KOPT-K1 (cell line): ENCODE results near the gene MEGF10.
"Not testable (repeated sequence)": the region's sequence is repeated elsewhere in the genome, so short reads cannot be mapped to it uniquely, and the experiment has no call there.

Experiments used
- H3K27ac ChIP-seq: fragments of 200-600 bp; sonication (generic); 2 replicates; pipeline ENCODE4 v1.5.1; 2016; ENCODE audit warnings: antibody characterized with exemption, mild to moderate bottlenecking, low read depth, low read length; ENCODE audit not compliant: poor library complexity, severe bottlenecking
- H3K36me3 ChIP-seq: fragments of 200-600 bp; sonication (generic); 2 replicates; pipeline ENCODE4 v1.5.1; 2017; ENCODE audit warnings: antibody characterized with exemption, mild to moderate bottlenecking, low read length, moderate library complexity; ENCODE audit not compliant: insufficient read depth
- H3K9me3 ChIP-seq: fragments of 200-600 bp; sonication (generic); 2 replicates; pipeline ENCODE4 v1.5.1; 2017; ENCODE audit warnings: antibody characterized with exemption, low read length, mild to moderate bottlenecking; ENCODE audit not compliant: insufficient read depth, poor library complexity, severe bottlenecking

MEGF10 gene

DNA sequence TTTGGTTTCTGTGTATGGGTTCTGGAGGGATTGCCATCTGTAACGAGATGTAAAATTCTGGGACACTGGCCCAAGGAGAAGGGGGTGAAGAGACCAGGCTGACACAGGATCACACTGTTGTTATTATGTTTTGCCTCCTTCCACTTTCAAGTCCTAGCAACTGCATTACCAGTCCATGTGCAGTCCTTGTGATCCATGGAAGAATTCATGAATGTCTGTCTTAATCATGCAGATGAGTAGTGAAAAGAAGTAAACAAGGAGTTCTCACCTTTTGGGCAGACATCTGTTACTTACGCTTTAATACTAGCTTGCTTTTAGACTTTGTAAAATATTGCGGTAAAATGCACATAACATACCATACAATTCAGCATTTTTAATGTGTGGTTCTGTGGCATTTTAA is 18.3 kb downstream of the MEGF10 start:
- H3K36me3 ChIP-seq, result no peaks in the 10 kb centered on the region
- no peak overlapping the region for H3K27ac ChIP-seq
- no peaks in the 10 kb centered on the region for H3K9me3 ChIP-seq

DNA sequence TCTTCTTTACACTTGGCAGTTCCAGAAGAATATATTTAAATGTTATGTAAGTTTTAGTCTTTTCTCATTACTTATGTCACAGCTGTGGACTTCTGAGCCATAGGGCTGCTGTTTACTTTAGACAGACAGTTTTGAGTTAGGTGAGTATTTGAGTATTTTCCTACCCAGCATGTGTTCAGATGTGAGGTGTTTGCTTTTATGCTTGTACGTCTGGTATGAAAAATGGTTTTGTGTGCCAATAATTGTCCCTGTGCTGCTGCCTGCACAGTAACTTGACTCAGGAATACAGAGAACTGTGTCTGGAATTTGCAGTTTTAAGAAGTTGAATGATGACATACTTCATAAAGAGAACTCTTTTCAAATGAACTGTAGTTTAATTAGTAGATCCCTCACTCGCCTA is 20.8 kb downstream of the MEGF10 start:
- H3K36me3 ChIP-seq, result no peaks in the 10 kb centered on the region
- H3K9me3 ChIP-seq, result no peaks in the 10 kb centered on the region
- no peak overlapping the region for H3K27ac ChIP-seq

DNA sequence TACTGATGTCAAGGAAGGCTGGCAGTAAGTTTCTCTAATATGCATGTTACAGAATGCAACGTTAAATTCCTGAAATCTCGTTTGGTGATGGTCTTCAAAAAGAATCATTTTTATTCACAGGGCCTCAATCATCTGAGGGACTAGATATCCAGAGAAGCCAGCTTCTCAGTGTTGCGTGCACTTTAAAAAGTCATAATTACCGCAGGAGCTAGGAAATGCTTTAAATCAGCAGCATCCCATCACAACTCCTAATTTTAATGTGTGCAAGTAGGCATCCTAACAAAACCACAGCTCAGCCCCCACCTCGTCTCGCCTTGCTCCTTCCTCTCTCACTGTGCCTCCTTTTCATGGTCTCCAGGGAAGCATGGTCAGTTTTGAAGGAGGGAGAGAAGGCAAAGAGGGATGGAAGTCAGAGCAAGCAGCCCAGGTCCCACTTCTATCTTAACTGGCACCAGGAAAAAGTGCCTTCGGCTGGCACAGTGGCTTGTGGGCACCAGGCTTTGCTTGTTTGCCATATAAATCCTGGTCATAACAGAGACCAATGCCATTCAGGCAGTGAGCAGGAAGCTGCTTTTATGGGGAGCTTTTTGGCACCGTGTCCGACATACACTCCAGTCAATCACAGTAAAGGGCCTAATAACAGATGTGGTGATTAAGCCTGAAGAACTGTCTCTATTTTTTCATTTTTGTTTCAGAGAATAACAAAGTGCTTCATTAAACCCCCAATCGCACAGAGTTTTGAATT is 21.4 kb downstream of the MEGF10 start:
- no peak overlapping the region for H3K27ac ChIP-seq
- H3K36me3 ChIP-seq, result no peaks in the 10 kb centered on the region
- H3K9me3 ChIP-seq, result no peaks in the 10 kb centered on the region

DNA sequence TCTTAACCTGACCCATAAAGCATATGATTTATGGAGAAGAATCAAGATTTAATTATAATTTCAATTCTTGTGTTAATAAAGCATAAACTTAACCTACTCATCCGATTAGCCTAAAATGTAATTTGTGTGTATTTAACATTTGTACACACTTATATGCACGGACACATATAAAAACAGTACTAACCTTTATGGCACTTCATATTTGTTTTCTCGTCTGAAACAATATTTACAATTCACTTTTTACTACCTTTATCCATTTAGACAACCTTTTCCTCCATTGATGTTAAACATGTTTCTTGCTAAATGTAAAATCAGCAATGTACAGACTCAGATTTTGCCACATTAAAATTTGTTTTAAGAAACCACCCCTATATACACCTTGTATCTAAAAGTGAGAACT is 22.8 kb downstream of the MEGF10 start:
- no peaks in the 10 kb centered on the region for H3K9me3 ChIP-seq
- H3K27ac ChIP-seq, result no peak overlapping the region
- H3K36me3 ChIP-seq, result no peaks in the 10 kb centered on the region

DNA sequence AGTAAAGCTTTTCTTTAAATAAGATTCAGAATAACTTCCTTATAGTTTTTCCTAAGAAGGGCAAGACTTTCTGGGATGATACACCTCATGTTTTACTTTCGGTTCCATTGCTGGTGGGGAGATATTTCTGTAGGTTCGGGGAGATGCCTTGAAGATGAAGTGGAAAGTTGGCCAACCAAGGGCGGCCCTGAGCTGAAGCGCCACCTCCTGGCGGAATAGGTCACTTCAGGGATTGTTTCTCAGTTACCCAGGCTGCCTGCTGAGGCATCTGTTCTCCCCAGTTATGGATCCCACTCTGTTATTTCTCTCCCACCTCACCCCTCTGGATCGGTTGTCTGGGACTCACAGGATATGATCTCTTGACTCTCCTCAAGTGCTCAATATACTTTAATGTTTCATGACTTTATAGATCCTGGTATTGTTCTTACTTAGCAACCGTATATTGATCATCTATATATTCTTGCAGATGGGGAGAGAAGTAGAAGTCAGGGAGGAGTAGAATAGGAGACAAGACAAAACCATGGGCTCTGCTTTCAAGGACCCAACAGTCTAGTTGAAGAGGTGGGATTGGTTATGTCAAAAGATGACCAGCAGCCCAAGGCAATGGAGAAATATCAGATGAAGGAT is 23.4 kb downstream of the MEGF10 start:
- Histone ChIP-seq H3K9me3 (no peaks in the 10 kb centered on the region), H3K27ac (no peak overlapping the region), H3K36me3 (no peaks in the 10 kb centered on the region)

DNA sequence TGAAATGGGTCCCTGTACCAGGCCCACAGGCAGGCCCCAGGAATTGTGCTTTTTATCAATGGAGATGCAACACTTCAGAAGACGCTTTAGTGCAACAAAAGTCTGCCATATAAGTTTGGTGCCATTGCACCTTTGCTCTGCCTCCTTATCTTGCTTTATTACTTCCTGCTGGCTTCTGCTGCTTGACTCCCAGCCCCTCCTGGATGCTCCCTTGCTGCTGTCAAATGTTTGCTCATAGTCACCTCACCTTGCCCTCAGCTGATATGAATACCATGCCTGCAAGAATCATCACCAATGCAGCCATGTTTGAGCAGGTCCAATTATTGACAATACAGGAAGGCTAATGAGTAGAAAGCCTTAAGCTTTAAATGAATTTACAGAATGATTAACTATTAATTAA is 25.4 kb downstream of the MEGF10 start:
- Histone ChIP-seq H3K36me3 (no peaks in the 10 kb centered on the region), H3K9me3 (no peaks in the 10 kb centered on the region), H3K27ac (no peak overlapping the region)

DNA sequence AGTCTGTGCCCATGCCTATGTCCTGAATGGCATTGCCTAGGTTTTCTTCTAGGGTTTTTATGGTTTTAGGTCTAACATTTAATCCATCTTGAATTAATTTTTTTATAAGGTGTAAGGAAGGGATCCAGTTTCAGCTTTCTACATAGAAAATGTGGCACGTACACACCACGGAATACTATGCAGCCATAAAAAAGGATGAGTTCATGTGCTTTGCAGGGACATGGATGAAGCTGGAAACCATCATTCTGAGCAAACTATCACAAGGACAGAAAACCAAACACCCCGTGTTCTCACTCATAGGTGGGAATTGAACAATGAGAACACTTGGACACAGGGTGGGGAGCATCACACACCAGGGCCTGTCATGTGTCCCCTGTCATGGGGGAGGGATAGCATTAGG is 26.8 kb downstream of the MEGF10 start:
- H3K27ac ChIP-seq, H3K36me3 ChIP-seq, H3K9me3 ChIP-seq: not testable (repeated sequence)

DNA sequence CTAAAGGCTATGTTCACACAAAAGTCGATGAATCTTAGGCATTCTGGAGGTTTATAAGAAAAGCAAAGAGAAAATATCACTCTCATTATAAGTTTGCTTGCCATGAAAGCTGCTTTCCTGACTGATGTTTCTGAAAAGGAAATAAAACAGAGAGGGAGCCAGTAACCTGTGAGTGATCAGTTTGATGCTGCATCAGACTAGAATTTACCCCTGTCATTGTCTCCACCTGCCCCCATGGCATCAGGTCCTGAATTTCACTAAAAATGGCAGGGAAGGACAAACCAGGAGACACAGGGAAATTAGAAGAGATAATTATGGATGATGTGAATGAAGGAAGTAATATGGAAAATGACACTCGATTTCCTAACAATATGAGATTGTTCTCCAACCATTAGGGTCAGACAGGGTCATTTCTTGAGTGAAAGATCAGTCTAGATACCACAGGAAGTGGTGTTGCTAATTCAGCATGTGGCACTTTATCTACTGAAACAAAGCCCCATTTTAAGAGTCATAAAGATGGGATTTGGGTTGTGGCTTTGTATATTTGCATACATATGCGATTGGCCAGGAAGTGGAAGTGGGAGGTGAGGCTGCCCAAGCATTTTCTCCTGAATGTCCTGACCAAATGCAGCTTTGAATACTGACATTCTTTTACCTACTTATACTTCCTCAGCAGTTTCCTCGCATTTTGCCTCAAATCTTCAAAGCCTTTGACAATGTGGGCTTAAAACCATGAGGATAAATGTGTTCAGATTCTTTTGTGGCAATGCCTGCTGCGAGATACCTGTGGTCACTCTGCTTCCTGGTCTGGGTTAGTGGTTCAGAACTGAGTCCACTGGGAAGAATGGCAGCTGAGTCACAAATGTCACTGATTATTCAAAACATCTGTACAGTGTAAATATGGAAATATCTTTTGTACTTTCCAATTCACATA is 29.7 kb downstream of the MEGF10 start:
- Histone ChIP-seq H3K27ac (no peak overlapping the region), H3K36me3 (no peaks in the 10 kb centered on the region)

DNA sequence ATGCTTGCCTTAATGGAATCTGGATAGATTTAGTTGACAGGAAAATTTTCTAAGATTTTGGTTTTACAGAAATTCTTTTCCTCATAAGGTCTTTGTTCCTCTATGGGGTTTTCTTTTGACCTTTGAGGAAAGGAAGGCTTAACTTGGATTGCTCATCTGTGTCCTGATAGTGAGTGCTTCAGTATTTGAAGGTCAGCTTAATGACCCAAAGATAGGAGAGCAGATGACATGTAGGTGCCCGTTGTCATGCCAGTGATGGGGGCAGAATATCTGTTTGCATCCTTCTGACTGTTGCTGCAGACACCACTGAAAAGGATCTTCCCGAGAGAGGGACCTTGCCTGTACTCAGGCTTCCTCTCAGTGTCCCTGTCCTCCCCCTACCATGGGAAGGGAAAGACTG is 30.9 kb downstream of the MEGF10 start:
- Histone ChIP-seq H3K9me3 (no peaks in the 10 kb centered on the region), H3K36me3 (no peaks in the 10 kb centered on the region), H3K27ac (no peak overlapping the region)

More for the DNA sequence above, 29.7 kb downstream of the MEGF10 start:
- no peaks in the 10 kb centered on the region for H3K9me3 ChIP-seq

DNA sequence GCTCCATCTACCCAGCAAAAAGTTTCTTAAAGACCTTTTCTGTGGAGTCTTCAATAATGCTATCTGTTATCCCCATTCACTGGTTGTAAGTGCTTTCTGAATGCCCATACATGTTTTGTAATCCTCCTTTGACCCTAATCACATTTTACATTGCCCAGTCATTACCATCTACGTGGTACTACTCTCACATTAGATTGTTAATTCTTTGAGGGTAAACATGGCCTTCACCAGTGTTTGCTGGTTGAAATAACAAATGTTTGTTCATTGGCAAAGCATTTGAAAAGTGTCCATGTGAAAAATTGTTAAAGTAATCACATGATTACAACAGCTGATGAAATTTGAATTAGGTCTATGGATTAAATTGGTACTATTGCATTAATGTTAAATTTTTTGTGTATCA is 31.8 kb downstream of the MEGF10 start:
- Histone ChIP-seq H3K36me3 (no peaks in the 10 kb centered on the region), H3K9me3 (no peaks in the 10 kb centered on the region), H3K27ac (no peak overlapping the region)

DNA sequence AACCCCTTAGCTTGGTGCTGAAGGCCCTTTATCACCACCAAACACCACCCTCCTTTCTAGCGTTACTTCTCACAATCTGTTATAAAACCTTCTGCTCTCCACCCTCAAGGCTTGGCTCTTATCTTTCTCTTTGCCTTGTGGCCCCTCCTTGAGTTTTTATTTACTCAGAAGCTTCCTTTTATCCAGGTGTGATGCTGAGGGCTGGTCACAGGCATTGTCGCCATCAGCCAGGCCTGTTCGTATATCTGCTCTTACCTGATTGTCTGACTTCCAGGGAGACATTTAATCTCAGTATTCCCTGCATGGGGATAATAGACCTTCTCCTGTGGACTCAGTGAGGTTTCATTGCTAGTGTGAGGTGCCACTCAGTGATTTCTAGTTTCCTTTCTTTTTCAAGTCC is 34.2 kb downstream of the MEGF10 start:
- Histone ChIP-seq H3K9me3 (no peaks in the 10 kb centered on the region), H3K27ac (no peak overlapping the region), H3K36me3 (no peaks in the 10 kb centered on the region)

DNA sequence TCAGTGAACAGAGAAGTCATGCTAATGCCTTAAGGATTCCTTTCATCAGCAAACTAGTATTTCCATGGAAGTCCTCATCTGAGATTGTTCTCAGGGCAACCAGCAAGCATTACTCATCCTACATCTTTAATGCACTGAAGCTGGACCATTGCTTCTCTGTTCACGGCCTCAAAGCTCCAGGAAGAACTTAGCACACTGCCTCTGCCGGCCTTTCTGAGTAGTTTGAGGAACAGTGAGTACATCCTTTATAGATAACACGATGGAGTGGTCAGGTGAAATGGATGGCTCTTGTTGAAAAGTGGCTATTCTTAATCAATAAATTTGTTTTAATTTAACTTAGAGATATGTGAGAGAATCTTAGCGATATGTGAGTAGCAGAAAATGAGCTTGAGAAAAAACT is 35.8 kb downstream of the MEGF10 start:
- Histone ChIP-seq H3K27ac (no peak overlapping the region), H3K9me3 (no peaks in the 10 kb centered on the region), H3K36me3 (no peaks in the 10 kb centered on the region)

DNA sequence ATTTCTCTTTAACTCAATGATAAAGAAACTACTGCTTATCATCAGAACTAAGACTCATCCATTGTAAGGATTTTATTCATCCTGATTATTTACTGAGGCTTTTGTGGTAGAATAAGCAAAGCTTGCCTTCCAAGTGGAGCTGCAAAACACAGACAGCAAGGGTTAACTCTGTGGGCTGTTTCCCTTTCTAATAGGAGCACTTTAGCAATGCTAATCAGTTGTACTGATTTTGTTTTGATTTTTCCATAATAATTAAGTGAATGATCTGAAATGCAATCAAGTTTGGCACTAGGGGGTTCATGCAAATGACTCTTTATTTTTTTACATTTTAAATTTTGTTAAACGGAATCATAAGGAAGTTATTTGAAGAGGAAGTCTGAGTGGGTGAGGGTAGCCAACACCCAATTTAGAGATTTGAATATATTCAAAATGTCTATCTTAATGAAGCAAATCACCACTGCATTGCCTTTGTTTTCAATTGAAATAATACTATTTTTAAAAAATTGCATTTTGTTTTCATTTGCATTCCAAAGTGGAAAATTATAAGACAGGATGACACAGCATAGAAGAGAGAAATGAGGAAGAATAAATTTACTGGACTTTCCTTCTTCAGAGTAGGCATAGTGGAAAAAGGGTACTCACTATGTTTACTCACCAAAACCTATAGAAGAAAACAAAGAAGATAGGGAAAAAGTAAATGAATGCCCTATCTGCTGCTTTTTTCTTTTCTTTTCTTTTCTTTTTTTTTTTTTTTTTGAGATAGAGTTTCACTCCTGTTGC is 36.6 kb downstream of the MEGF10 start:
- Histone ChIP-seq H3K27ac (no peak overlapping the region), H3K9me3 (no peaks in the 10 kb centered on the region), H3K36me3 (no peaks in the 10 kb centered on the region)

DNA sequence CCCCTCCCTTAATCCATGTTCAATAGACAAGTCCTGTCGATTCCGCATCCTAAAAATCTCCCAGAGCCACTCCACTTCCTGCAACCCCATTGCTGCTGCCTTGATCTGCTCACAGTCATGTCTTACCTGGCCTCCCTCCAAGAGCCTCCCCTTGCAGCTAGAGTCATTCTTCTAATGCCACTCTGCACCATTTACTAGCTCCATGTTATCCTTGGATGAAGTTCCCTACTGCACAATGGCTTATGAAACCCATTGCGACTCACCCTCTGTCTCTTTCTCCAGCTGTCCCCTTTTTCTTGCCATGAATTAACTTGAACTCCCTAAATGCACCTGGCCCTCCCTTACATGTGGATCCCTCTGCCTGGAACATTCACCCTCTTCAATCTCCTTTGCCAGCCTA is 39.5 kb downstream of the MEGF10 start:
- no peaks in the 10 kb centered on the region for H3K36me3 ChIP-seq
- no peak overlapping the region for H3K27ac ChIP-seq

More for the DNA sequence above, 39.5 kb downstream of the MEGF10 start:
- no peaks in the 10 kb centered on the region for H3K9me3 ChIP-seq
